ENCODE data around the gene SAA2.
"Not testable (repeated sequence)": the region's sequence is repeated elsewhere in the genome, so short reads cannot be mapped to it uniquely, and the experiment has no call there.

The SAA2 gene

GRCh38 chr11:18197738-18198137 lies 50.7 kb downstream of the SAA2 start:
- H3K4me3 ChIP-seq (ENCODE audit: low read depth, low read length) = not testable (repeated sequence)

GRCh38 chr11:18196532-18196931 lies 51.9 kb downstream of the SAA2 start:
- no peak overlapping the region for H3K4me3 ChIP-seq (ENCODE audit: low read depth, low read length)
